Body of pancreas (tissue), 4 donors: ENCODE data around the gene VTCN1. TPM values are rescaled to one million over a fixed set of nuclear protein-coding genes. Genes with fewer than 3 reads are reported as not detected.

Source experiments
- ATAC-seq: fragments of 150-250 bp; one replicate; pipeline ENCODE4 v1.9.1; 2016
- DNase-seq, 4 donors: peaks; one replicate each; pipeline ENCODE4 v3.0.0-alpha.2; 2019
- H3K27ac ChIP-seq, 4 donors: fragments of 200-600 bp; sonication (generic); 1 replicate in 3 of 4; 2 replicates in 1 of 4; pipeline versions ENCODE4 v1.5.1 to v1.6.1; 2016 to 2019; ENCODE audit warnings: mild to moderate bottlenecking in 1 of 4, mixed read lengths in 1 of 4, moderate library complexity in 1 of 4
- H3K27me3 ChIP-seq, 2 donors: fragments of 200-600 bp; sonication (generic); one replicate each; pipeline ENCODE4 v1.6.0; 2016; ENCODE audit warnings: mild to moderate bottlenecking in 1 of 2
- H3K36me3 ChIP-seq, 2 donors: fragments of 200-600 bp; sonication (generic); replicated peaks in 1 of 2; 2 replicates each; pipeline ENCODE4 v1.5.1; 2016; ENCODE audit warnings: low read depth in 2 of 2; ENCODE audit not compliant: insufficient read depth in 1 of 2
- H3K4me1 ChIP-seq: fragments of 200-600 bp; sonication (generic); one replicate; pipeline ENCODE4 v1.6.0; 2016
- H3K4me3 ChIP-seq, 2 donors: fragments of 200-600 bp; sonication (generic); 1 replicate in 1 of 2; 2 replicates in 1 of 2; pipeline ENCODE4 v1.5.1; 2016 to 2019
- H3K9me3 ChIP-seq, 3 donors: fragments of 200-600 bp; sonication (generic); 1 replicate in 2 of 3; 2 replicates in 1 of 3; pipeline ENCODE4 v1.5.1; 2016
- CTCF ChIP-seq, 7 experiments: fragments of 450-650 bp in 4 of 7; fragments of 200-600 bp in 3 of 7; sonication (generic) in 3 of 7; IDR thresholded peaks; one replicate each; pipeline ENCODE4 v1.5.1; 2016 to 2019; ENCODE audit warnings: antibody characterized with exemption in 7 of 7
- POLR2A ChIP-seq, 3 donors: fragments of 450-650 bp; IDR thresholded peaks; one replicate each; pipeline ENCODE4 v1.6.1; 2016; ENCODE audit warnings: antibody characterized with exemption in 3 of 3, mild to moderate bottlenecking in 2 of 3
- WGBS, 2 donors: methylation state at CpG; one replicate each; pipeline ENCODE4 v1.1.5; 2017; 5-methylcytosine and 5-hydroxymethylcytosine counted together
- intact Hi-C: fragments of 100-400 bp; cut with DNase I; formaldehyde crosslinking; loops from one replicate; pipeline ENCODE4 v1.15.1; 2023
- total RNA-seq, 2 donors: library from RNA; depleted of rRNA; stranded (reverse); fragments of >200 nt; gene quantifications; one replicate each; pipeline ENCODE4 v1.1.0, GENCODE V29; 2016

The VTCN1 gene
- total RNA-seq, 2 donors from 2014 or later = 20.4 to 23.1 TPM

GRCh38 chr1:117118137-117118536 is 92.6 kb downstream of the VTCN1 start:
- ATAC-seq (no peak), DNase-seq (peak in 2 of 4 donors; percentile 27 to 51)
- Histone ChIP-seq H3K4me1 (peaks cover 40% of the 10 kb centered on the region), H3K9me3 (no peaks in the 10 kb centered on the region), H3K4me3 (no peak overlapping the region), H3K36me3 (peaks cover 0 to 3% of the 10 kb centered on the region in 2 donors), H3K27me3 (no peaks in the 10 kb centered on the region), H3K27ac (peak overlapping the region in 2 of 4 donors; percentile 11 to 65)
- intact Hi-C loops = no loop called here
- TF ChIP-seq POLR2A (IDR thresholded peaks at IDR 0.05) (no peak), CTCF (IDR thresholded peaks at IDR 0.05) (no peak)
- WGBS, 2 donors = 48 to 85% methylated on average over 11 to 12 of the region's 12 CpGs

GRCh38 chr1:117117697-117118096 is 93.0 kb downstream of the VTCN1 start:
- H3K36me3 ChIP-seq = peaks cover 0 to 3% of the 10 kb centered on the region in 2 donors
- intact Hi-C loops = no loop called here
- H3K9me3 ChIP-seq = no peaks in the 10 kb centered on the region
- peaks cover 39% of the 10 kb centered on the region for H3K4me1 ChIP-seq
- H3K27me3 ChIP-seq = no peaks in the 10 kb centered on the region
- H3K4me3 ChIP-seq = no peak overlapping the region
- DNase-seq = no peak
- no peak for ATAC-seq
- TF ChIP-seq CTCF (IDR thresholded peaks at IDR 0.05) = no peak
- H3K27ac ChIP-seq = peak overlapping the region in 3 of 4 donors; percentile 11 to 65 (median 60)
- 50 to 67% methylated on average over 2 of the region's 2 CpGs for WGBS, 2 donors

GRCh38 chr1:117116784-117117130 is 94.0 kb downstream of the VTCN1 start:
- TF ChIP-seq CTCF (IDR thresholded peaks at IDR 0.05) = no peak
- peak in 2 of 3 donors; percentile 24 to 28 for TF ChIP-seq POLR2A (IDR thresholded peaks at IDR 0.05)
- Histone ChIP-seq H3K4me1 (peaks cover 33% of the 10 kb centered on the region), H3K27ac (peak overlapping the region in 3 of 4 donors; percentile 43 to 65 (median 60)), H3K36me3 (peaks cover 0 to 7% of the 10 kb centered on the region in 2 donors), H3K4me3 (no peak overlapping the region), H3K9me3 (no peaks in the 10 kb centered on the region), H3K27me3 (no peaks in the 10 kb centered on the region)
- intact Hi-C loops = no loop called here
- WGBS, 2 donors = 21 to 43% methylated on average over 3 of the region's 3 CpGs
- peak; percentile 58 to 80 (median 72) for DNase-seq
- ATAC-seq = peak; percentile 47

GRCh38 chr1:117116090-117116783 is 94.5 kb downstream of the VTCN1 start:
- peaks cover 32% of the 10 kb centered on the region for H3K4me1 ChIP-seq
- ATAC-seq (no peak), DNase-seq (no peak)
- no peak overlapping the region for H3K4me3 ChIP-seq
- intact Hi-C loops = no loop called here
- H3K27ac ChIP-seq = peak overlapping the region in 3 of 4 donors; percentile 43 to 65 (median 60)
- no peaks in the 10 kb centered on the region for H3K9me3 ChIP-seq
- 72 to 80% methylated on average over 13 of the region's 13 CpGs for WGBS, 2 donors
- H3K27me3 ChIP-seq = no peaks in the 10 kb centered on the region
- TF ChIP-seq POLR2A (IDR thresholded peaks at IDR 0.05) = no peak
- TF ChIP-seq CTCF (IDR thresholded peaks at IDR 0.05) = no peak
- H3K36me3 ChIP-seq = peaks cover 0 to 7% of the 10 kb centered on the region in 2 donors

GRCh38 chr1:117114877-117115276 is 95.8 kb downstream of the VTCN1 start:
- Histone ChIP-seq H3K4me1 (peaks cover 25% of the 10 kb centered on the region), H3K36me3 (peaks cover 0 to 7% of the 10 kb centered on the region in 2 donors), H3K27me3 (no peaks in the 10 kb centered on the region), H3K27ac (no peak overlapping the region), H3K9me3 (no peaks in the 10 kb centered on the region), H3K4me3 (no peak overlapping the region)
- ATAC-seq = no peak
- no peak for TF ChIP-seq CTCF (IDR thresholded peaks at IDR 0.05)
- no peak for TF ChIP-seq POLR2A (IDR thresholded peaks at IDR 0.05)
- intact Hi-C loops = no loop called here
- no peak for DNase-seq
- WGBS, 2 donors = 75 to 85% methylated on average over 2 of the region's 2 CpGs
